DMS153 (cell line): ENCODE results near the gene PPP1R1B.

Experiments used
- DNase-seq: peaks from one replicate; lab custom pipeline; 2025; lab: John Stamatoyannopoulos, UW

PPP1R1B gene

GRCh38 chr17:39653662-39654331 is 27.0 kb downstream of the PPP1R1B start:
- peak; percentile 16 for DNase-seq

GRCh38 chr17:39655105-39655504 is 28.4 kb downstream of the PPP1R1B start:
- DNase-seq, result no peak

GRCh38 chr17:39658346-39658745 is 31.6 kb downstream of the PPP1R1B start:
- no peak for DNase-seq

- no peak for DNase-seq
Observed at GRCh38 chr17:39658760-39659159, 32.0 kb downstream of the PPP1R1B start.

- DNase-seq, result no peak
Observed at GRCh38 chr17:39659279-39660010, 32.7 kb downstream of the PPP1R1B start.

GRCh38 chr17:39660011-39660360 is 33.2 kb downstream of the PPP1R1B start:
- DNase-seq, result no peak

GRCh38 chr17:39660397-39661385 is 33.9 kb downstream of the PPP1R1B start:
- DNase-seq, result no peak

- no peak for DNase-seq
Observed at GRCh38 chr17:39661744-39662541, 35.2 kb downstream of the PPP1R1B start.

GRCh38 chr17:39662551-39663339 is 36.0 kb downstream of the PPP1R1B start:
- DNase-seq, result no peak

GRCh38 chr17:39663340-39663687 is 36.6 kb downstream of the PPP1R1B start:
- no peak for DNase-seq

- no peak for DNase-seq
Observed at GRCh38 chr17:39663688-39664580, 37.2 kb downstream of the PPP1R1B start.

GRCh38 chr17:39664581-39665561 is 38.1 kb downstream of the PPP1R1B start, which contains the start of gene TCAP:
Gene TCAP (plus strand): TSS chr17:39665349. CDS start chr17:39665360, 11 bp downstream.
- no peak for DNase-seq

GRCh38 chr17:39665642-39666224 is 39.0 kb downstream of the PPP1R1B start:
- no peak for DNase-seq

- no peak for DNase-seq
Observed at GRCh38 chr17:39666231-39666600, 39.5 kb downstream of the PPP1R1B start.

- DNase-seq, result no peak
Observed at GRCh38 chr17:39666601-39667261, 40.0 kb downstream of the PPP1R1B start.

GRCh38 chr17:39667262-39667944 is 40.7 kb downstream of the PPP1R1B start:
- no peak for DNase-seq
